Neural progenitor cell (in vitro differentiated cells): ENCODE data around the gene EPHA4.

ENCODE experiments used
- EZH2 ChIP-seq: fragments of 200-600 bp; sonication (generic); IDR thresholded peaks from 2 replicates; pipeline ENCODE4 v1.6.1; 2017; ENCODE audit warnings: antibody characterized with exemption, mild to moderate bottlenecking, moderate library complexity
- EZH2phosphoT487 ChIP-seq: fragments of 200-600 bp; sonication (generic); IDR thresholded peaks from 2 replicates; pipeline ENCODE4 v1.6.1; 2017; ENCODE audit warnings: antibody characterized with exemption
- TF ChIP-seq, protein P1 (sequence below): fragments of 200-600 bp; sonication (generic); IDR thresholded peaks from 2 replicates; pipeline ENCODE4 v1.5.1; 2017; ENCODE audit warnings: antibody characterized with exemption, mild to moderate bottlenecking

DNA sequence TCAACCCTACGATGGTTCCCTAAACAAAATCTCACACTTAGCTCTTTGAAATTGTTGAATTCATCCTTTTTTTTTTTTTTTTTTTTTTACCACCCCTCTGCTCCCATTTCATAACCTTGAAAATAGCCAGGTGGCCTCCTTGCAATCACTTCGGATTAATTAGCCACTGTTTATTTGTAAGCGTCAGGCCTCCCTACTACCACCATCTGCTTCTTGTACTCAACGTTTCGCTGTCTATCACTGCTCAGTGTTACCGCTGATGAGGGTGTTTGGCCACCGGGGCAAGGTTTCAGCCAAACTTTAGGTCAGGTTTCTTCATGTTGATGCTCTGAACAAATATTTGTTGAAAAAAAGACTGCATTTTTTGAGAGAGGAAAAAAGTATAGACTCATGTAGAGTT is 183.2 kb downstream of the EPHA4 start:
- TF ChIP-seq, protein P1, sequence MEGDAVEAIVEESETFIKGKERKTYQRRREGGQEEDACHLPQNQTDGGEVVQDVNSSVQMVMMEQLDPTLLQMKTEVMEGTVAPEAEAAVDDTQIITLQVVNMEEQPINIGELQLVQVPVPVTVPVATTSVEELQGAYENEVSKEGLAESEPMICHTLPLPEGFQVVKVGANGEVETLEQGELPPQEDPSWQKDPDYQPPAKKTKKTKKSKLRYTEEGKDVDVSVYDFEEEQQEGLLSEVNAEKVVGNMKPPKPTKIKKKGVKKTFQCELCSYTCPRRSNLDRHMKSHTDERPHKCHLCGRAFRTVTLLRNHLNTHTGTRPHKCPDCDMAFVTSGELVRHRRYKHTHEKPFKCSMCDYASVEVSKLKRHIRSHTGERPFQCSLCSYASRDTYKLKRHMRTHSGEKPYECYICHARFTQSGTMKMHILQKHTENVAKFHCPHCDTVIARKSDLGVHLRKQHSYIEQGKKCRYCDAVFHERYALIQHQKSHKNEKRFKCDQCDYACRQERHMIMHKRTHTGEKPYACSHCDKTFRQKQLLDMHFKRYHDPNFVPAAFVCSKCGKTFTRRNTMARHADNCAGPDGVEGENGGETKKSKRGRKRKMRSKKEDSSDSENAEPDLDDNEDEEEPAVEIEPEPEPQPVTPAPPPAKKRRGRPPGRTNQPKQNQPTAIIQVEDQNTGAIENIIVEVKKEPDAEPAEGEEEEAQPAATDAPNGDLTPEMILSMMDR: no peak
- TF ChIP-seq EZH2 (no peak), EZH2phosphoT487 (no peak)
